ENCODE measurements around the gene INPP5A.

Gene INPP5A

DNA sequence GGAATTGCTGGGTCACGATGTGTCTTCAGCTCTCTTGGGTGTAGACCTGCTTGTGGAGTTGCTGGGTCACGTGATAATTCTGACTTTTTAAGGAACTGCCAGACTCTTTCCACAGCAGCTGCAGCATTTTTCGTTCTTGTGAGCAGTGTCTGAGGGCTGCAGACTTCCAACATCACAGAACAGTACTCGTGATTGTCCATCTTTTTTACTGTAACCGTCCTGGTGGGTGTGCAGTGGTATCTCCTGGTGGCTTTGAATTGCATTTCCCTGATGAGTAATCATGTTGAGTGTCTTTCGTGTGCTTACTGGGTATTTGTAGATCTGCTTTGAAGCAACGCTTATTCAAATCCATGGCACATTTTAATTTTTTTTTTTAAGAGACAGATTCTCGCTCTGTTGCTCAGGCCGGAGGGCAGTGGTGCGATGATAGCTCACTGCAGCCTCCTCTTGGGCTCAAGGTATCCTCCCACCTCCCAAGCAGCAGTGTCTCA lies 22.7 kb downstream of the INPP5A start:
- DNase-seq (ENCODE audit: low spot score), result no peak
- TF ChIP-seq, protein P1, sequence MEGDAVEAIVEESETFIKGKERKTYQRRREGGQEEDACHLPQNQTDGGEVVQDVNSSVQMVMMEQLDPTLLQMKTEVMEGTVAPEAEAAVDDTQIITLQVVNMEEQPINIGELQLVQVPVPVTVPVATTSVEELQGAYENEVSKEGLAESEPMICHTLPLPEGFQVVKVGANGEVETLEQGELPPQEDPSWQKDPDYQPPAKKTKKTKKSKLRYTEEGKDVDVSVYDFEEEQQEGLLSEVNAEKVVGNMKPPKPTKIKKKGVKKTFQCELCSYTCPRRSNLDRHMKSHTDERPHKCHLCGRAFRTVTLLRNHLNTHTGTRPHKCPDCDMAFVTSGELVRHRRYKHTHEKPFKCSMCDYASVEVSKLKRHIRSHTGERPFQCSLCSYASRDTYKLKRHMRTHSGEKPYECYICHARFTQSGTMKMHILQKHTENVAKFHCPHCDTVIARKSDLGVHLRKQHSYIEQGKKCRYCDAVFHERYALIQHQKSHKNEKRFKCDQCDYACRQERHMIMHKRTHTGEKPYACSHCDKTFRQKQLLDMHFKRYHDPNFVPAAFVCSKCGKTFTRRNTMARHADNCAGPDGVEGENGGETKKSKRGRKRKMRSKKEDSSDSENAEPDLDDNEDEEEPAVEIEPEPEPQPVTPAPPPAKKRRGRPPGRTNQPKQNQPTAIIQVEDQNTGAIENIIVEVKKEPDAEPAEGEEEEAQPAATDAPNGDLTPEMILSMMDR (IDR thresholded peaks at IDR 0.05; ENCODE audit: extremely low read depth, insufficient read depth, missing control alignments), result no peak
- in situ Hi-C loops (cut with MboI; ENCODE audit: low pct_unique_long_range_greater_than_20kb, low sequenced_read_pairs, unreplicated experiment), result no loop called here

DNA sequence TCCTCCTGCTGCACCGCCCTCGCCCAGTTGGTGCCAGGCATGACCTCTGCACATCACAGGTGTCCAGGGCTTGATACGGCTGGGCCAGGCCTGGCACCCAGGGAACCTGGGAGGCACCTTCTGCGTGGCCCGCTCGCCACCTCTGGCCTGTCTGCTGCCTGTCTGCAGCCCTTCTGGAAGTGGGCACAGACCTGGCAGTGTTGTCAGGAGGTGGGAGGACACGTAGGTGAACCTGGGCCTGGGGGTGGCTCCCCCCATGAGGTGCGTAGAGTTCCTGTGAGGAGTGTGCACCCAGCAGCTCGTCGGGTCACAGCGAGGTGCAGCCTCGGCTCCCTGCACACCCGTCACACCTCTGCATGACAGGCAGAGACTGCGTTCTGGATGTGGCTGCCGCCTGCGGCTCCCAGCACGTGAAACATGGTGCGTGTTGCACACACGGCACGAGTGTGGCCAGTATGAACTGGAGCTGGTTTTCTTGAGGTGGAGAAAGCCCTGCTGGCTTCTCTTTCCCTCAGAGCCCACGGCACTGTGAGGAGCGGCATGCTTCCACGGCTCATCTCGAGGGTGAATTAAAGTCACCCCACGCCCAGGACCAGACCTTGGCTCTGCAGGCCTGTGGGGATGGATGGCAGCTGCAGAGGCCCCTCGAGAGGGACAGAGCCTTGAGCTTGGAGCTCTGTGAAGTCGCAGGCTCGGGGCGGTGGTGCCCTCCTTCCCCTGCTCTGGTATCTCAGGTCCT lies 24.8 kb downstream of the INPP5A start:
- TF ChIP-seq, protein P1 (IDR thresholded peaks at IDR 0.05; ENCODE audit: extremely low read depth, insufficient read depth, missing control alignments), result no peak
- in situ Hi-C loops (cut with MboI; ENCODE audit: low pct_unique_long_range_greater_than_20kb, low sequenced_read_pairs, unreplicated experiment), result no loop called here
- no peak for DNase-seq (ENCODE audit: low spot score)

DNA sequence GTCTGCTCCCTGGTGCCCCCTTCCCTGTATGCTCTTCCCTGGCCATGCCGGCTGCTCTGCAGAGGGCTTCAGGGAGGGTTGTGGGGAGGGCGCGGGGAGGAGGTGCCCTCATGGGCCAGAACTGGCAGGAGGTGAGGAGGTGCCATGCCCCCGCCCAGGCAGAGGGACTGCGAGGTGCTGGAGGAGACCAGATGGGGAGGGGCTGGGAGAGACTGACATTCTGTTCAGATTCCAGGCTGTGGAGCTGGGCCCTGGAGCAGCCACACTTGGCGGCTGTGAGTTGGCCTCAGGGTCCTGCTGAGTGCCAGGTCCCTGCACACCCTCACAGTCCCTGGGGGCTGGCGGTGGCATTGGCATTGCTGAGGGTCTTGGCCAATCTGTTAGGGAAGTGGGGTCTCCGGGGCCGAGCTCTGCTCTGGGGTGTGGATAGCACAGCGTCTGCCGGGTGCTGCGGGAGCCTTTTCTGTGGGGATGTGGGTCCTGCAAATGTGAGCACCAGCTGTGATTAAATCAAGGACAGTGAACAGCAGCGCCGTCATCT lies 25.4 kb downstream of the INPP5A start:
- DNase-seq (ENCODE audit: low spot score), result no peak
- in situ Hi-C loops (cut with MboI; ENCODE audit: low pct_unique_long_range_greater_than_20kb, low sequenced_read_pairs, unreplicated experiment), result no loop called here
- TF ChIP-seq, protein P1 (IDR thresholded peaks at IDR 0.05; ENCODE audit: extremely low read depth, insufficient read depth, missing control alignments), result no peak

DNA sequence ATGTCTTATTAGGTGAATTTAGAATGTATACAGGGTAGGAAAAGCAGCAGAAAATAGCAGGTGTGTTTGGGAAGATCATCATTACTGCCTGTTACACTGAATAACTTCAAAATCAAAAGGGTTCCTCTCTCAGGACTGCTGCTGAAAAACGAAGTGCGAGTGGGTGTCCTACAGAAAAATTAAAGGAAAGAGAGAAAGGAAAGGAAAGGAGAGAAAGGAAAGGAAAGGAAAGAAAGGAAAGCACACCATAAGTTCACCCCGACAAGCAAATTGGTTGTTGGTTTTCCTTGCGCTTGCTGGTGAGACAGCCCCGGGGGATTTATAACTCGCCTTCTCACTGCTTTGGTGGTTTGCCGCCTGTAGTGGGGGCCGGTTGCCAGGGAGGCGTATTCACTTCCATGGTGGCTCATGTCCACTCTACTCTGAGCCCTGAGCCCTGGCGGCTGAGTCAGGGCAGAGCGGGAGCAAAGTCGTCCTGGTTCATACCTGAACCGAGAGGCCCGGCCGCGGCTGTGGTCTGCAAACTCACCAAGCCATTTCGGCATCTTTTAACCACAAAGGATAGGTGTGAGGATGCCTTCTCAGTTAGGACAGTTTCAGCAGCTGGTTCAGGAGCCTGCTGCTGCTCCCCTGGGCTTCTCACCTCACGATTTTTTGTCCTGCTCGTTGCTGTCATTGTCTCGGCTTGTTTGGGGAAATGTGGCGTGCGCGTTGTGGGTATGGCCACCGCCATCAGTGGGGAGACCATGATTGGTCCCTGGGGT lies 26.1 kb downstream of the INPP5A start:
- in situ Hi-C loops (cut with MboI; ENCODE audit: low pct_unique_long_range_greater_than_20kb, low sequenced_read_pairs, unreplicated experiment), result no loop called here
- DNase-seq (ENCODE audit: low spot score), result peak; percentile 77
- TF ChIP-seq, protein P1 (IDR thresholded peaks at IDR 0.05; ENCODE audit: extremely low read depth, insufficient read depth, missing control alignments), result peak; percentile 12

DNA sequence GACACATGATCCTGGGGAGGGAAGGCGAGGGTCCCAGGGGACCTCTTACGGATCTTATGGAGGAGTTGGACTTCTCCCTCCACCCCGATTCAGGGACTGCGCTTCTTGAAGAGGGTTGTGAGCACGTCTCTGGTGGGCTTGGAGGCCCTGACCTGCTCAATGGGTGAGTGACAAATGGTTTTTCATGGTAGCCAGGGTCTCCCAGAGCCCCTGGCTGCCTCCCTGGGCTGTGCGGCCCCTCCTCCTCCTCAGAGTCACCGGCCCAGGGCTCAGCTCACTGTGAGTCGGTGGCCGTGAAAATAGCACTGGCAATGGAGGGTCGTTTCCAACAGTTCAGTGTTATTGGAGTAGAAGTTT lies 26.6 kb downstream of the INPP5A start:
- in situ Hi-C loops (cut with MboI; ENCODE audit: low pct_unique_long_range_greater_than_20kb, low sequenced_read_pairs, unreplicated experiment), result no loop called here
- TF ChIP-seq, protein P1 (IDR thresholded peaks at IDR 0.05; ENCODE audit: extremely low read depth, insufficient read depth, missing control alignments), result no peak
- no peak for DNase-seq (ENCODE audit: low spot score)

DNA sequence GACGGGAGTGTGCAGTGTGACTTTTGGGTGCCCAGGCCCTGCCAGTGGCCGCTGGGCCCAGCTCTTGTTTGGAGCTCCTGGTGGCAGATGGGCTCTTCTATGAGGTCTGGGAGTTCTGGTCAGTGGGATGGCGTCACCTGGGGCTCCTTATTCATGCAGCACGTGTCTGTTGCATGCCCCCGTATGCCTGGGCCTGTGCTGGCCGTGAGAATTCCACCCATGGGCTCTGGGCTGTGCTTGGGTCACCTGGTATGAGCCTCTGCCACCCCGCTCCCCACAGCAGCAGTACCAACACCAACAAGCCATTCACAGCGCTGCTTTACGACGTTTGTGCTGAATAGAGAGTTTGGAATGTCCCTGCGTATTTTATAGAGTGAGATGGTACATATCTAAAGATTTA lies 27.1 kb downstream of the INPP5A start:
- TF ChIP-seq, protein P1 (IDR thresholded peaks at IDR 0.05; ENCODE audit: extremely low read depth, insufficient read depth, missing control alignments), result no peak
- in situ Hi-C loops (cut with MboI; ENCODE audit: low pct_unique_long_range_greater_than_20kb, low sequenced_read_pairs, unreplicated experiment), result no loop called here
- DNase-seq (ENCODE audit: low spot score), result no peak

Measured in GM13977 (cell line).